ENCODE measurements around the gene NFIC.
"Not testable (repeated sequence)": the region's sequence is repeated elsewhere in the genome, so short reads cannot be mapped to it uniquely, and the experiment has no call there.

NFIC gene

DNA sequence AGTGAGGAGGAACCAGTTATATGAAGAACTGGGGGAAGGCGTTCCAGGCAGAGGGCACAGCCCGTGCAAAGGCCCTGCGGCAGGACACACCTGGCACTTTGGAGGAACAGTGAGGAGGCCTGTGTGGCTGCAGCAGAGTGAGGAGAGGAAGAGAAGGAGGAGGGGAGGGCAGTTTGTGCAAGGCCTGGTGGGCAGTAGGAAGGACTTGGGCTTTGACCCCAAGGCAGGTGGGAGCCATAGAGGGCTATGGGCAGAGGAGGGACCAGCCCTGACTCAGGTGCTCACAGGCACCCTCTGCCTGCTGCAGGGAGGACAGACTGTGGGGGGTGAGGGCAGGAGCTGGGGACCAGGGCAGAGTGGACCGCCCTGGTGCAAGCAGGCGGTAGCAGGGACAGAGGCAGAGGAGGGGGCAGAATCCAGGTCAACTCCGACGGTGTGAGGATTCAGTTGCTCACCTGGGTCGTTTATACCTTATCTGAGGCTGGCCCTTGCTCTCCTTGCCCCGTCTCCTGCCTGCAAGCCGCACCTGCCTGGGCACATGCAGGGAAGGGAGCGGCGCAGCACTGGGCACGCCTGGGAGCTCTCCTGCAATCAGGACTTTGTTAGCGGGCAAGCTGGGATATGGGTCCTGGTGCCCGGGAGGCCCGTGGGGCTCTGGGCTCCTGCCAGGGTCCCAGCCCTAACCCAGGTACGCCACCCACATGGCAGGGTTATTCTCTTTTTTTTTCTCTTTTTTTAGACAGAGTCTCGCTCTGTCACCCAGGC, 34.8 kb downstream of the NFIC start:
- no peak for DNase-seq

DNA sequence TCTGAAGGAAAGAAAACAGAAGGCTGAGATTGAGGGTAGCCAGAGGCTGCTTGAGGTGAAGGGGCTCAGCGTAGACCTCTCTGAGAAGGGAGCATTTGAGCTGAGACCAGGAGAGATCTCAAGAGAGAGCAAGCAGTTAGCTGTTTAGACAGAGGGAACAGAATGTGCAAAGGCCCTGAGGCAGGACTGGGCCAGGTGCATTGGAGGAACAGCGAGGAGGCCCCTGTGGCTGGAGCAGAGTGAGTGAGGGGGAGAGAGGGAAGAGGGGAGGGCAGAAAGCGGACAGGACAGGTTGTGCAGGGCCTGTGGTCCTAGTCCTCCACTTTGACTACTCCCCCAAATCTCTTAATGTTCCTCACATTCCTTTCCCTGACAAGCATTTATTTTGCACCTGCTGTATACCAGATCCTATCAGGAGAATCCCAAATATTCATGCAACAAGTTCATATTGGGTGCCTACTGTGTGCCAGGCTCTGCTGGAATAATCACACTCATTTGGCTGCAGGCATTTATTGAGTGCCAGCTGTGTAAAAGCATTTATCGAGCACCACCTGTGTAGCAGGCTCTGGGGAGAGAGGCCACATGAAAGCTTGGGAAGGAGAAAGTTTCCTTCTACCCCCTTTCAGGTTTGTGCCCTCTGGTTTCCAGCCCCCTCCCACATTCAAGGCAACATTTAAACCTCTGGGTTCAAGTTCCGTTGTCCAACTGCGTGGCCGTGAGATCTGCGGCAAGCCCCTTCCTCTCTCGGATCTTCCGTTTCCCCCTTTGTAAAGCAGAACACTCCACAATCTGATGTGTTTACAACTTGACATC, 36.5 kb downstream of the NFIC start:
- DNase-seq = no peak

DNA sequence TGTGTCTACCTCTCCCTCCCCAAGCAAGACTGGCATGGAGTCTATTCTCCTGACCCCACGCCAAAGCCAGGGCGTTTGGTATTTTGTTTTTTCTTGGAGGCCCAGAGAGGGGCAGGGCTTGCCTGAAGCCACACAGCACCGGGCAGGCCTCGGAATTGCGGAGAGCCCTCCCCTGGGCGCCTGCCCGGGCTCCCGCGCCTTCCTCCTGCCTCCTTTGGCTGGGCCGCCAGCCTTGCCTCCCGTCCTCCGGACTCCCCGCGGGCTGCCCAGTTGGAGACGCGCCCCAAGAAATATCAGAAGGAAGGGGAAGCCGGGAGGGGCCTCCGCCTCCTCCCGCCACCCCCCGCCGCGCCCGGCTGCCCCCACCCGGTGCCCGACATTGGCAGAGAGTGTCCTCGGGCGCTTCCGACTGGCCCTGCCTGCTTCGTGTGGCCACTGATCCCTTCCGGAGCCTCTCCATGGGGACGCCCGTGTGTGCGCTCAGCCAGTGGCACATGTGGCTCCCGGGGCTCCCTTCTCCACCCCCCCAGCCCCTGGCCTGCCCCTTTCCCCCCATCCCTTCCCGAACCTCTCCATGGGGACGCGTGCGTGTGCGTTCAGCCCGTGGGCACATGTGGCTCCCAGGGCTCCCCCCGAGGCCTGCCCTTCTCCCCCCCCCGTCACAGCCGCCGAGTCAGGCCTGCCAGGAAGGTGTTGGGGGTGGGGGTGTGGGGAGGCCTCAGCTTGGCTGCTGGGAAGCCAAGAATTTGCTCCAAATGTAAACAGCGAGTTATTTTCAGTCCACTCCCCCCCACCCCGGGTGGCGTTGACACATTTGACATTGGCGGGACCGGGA, 37.3 kb downstream of the NFIC start:
- DNase-seq = no peak

DNA sequence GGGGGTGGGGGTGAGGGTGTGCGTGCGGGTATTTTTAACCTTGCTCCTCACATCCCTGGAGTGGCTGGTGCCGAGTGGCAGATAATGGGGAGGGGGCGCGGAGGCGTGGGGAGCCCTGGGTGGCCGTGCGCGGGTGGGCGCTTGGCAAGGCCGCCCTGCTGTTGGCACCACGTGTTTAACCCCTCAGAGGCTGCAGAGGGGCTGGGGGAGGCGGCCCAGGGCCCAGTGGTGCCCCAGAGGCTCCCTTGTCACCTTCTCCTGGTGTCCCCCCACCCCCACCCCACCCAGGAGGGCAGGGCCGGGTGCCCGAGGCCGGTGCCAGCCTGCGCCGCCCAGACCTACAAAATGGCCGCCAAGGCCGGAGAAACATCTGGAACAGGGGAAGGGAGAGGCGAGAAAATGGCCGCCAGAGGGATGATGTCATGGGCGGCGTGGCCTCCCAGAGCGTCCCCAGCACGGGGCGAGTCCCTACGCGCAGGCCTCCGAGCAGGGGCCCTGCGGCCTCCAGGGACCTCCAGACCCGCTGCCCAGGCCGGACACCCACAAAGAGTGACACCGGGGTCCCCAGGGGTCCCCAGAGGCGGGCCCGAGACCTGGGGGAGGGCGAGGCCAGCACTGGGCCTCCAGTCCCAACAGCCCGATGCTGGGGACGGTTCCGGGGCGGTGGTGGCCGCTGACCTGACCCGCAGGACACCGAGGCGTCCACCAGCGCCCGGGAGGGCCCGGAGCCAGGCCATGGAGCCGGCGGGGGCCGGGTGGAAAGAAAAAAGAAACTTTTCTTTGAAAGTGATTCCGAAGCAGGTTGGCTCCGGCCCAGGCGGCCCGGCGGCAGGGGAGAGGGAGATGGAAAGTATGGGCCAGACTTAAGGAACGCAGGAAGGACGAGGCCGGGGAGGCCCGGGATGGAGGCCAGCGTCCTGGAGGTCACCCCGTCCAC, 38.2 kb downstream of the NFIC start:
- DNase-seq = no peak

DNA sequence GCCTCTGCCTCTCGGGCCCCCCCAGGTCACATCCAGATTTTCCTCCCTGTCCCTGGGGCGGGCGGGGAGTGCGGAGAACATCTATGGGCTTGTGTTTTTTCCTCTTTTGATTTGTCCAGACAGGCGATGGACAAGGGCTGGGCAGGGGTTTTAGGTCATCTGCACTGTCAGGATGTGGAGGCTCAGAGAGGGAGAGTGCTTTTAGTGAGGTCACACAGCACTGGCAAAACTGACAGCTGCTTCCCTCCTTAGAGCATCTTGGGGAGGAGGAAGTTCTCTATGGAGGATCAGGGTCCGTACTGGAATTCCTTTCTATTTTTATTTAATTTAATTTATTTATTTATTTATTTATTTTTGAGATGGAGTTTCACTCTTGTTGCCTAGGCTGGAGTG, 38.9 kb downstream of the NFIC start:
- DNase-seq = no peak

DNA sequence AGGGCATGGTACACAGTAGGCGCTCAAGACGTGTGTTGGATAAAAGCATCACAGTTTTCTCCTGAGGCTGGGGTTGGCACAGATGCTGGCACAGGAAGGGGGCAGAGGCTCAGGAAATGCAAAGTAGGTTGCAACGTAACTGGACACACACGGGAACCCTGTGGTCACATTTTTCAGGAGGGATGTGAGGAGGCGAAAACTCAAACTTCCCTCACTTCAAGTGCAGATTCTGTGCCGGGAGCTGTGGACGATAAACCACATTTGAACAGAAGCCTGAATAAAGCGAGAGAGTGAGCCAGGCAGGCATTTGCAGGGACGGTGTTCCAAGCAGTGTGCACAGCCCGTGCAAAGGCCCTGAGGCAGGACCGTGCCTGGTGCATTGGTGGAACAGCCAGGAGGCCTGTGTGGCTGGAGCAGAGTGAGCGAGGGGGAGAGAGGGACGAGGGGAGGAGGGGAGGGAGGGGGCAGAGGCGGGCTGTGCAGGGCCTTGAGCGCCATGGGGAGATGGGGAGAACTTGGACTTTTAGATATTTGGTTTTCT, 40.3 kb downstream of the NFIC start:
- no peak for DNase-seq

DNA sequence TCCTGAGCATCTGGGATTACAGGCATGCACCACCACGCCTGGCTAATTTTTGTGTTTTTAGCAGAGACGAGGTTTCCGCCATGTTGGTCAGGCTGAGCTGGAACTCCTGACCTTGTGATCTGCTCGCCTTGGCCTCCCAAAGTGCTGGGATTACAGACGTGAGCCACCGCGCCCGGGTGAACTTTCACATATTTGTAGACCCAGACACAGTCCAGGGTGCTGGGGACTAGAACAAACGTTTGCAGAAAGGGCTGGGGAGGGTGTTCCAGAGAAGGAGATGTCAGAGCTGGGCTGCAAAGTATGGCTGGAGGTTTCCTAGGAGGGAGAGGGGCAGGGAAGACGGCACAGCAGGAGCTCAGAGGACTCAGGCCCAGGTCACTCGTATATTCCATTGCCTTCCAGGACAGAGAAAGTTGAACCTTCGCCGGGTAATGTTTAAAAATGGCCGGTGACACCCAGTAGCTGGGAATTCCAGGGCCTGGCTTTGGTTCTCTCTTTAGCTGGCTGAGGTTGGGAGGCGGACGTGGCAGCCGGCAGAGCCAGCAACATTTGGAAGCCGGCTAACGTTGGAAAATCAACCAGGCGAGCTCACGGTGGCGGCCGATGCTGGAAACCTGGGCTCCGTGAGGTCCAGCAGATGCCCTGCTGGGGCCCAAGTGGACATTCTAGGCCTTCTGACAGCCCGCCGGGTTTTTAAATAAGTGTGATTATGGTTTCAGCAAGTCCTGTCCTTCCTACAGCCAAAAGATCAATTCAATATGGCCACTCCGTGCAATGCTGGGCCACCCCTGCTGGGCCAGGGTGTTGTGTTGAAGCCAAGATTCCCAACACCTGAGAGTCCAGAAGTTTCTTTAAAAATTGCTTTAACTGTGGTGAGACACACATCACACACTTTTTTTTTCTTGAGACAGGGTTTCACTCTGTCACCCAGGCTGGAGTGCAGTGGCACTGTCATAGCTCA, 41.5 kb downstream of the NFIC start:
- no peak for DNase-seq

DNA sequence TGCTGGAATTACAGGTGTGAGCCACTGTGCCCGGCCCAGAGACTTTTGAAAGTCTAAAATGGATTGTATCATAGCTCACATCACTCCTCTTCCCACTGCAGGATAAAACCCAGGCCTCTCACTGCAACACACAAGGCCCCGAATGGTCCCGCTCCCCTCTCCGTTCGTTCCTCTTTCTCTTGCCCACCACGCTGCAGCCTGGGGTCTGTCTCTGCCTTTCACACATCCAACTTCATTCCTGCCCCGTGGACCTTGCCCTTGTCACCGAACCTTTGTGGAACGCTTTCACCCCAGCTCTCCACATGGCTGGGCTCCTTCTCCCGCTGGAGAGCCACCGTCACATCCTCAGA, 42.6 kb downstream of the NFIC start:
- DNase-seq = no peak

DNA sequence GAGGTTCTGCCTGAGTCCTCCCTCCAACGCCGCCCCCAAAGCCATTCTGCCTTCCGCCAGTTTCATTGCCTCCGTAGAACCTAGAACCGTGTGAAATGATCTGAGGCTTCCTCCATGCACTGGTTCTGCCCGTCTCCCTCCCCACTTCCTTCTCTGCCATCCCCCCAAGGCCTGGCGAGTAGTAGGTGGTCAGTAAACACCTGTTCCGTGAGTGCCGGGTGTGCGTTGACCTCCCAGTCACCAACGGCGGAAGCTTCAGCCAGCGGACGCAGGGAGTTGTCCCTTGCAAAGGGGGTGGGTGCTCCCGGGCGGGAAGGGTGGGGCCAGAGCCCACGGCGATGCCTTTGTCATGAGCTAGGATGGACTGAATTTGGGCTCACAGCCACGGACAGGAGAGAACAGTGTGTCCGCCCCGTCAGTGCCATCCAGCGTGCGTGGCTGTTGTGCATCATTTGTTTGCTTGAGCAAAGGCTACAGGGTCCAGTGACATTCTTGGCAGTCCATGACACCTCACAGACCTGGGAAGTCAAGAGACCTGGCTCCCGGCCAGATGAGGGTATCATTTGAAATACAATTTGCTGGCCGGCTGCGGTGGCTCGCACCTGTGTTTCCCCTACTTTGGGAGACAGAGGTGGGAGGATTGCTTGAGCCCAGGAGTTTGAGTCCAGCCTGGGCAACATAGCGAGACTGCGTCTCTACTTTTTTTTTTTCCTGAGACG, 43.1 kb downstream of the NFIC start:
- DNase-seq = no peak

DNA sequence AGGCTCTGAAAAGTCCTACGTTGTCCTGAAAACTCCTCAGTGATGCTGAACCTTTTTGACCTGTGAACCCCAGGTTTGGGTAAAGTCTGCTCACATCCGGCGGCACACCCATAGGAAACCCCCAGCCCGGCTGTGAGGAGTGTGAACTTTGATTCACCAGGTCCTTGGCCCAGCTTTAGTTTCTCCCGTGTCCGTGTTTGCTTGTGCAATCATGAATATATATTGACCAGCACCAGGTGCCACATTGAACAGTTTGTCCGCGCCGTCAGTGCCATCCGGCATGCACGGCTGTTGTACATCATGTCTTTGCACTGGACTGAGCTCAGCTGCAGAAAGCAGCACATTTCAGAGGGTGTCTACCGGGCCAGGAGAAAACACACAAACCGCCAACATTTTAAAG, 45.3 kb downstream of the NFIC start:
- no peak for DNase-seq

DNA sequence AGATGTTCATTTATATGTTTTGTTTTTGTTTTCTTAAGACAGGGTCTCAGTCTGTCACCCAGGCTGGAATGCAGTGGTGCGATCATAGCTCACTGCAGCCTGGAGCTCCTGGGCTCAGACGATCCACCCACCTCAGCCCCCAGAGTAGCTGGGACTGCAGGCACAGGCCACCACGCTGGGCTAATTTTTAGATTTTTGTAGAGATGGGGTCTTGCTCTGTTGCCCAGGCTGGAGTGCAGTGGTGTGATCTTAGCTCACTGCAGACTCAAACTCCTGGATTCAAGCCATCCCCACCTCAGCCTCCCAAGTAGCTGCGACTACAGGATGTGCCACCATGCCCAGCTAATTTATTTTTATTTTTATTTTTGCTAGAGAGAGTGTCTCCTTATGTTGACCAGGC, 45.7 kb downstream of the NFIC start:
- DNase-seq = no peak

DNA sequence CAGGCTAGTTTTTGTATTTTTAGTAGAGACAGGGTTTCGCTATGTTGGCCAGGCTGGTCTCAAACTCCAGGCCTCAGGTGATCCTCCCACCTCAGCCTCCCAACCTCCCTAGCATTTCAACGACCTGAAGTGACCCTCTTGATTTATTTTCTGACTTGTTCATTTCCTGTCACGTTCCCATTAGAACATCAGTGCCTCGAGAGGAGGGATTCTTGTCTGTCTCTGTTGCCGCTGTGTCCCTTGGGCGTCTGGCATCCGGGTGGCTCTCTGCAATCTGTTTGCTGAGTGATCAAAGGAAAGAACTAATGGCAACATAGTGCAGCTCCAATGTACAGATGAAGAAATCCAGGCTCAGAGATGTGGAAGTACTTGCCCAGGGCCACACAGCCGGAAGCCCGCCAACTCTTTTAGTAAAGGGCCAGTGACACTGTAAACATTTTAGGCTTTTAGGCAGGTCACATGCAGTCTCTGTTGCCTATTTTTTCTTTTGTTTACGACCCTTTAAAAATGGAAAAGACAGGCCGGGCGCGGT, 47.5 kb downstream of the NFIC start:
- no peak for DNase-seq

DNA sequence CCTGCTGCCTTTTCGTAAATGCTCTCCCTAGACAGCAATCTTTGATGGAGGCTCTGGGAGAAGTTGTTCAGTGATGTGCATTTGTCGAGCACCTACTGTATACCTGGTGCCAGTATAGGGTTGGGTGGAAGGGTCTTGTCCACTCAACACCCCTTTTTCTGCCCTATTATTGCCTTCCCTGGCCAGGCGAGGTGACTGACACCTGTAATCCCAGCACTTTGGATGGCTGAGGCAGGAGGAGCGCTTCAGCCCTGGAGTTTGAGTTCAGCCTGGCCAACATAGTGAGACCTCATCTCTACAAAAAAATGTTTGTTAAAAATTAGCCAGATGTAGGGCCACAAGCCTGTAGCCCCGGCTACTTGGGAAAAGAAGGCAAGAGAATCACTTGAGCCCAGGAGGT, 49.3 kb downstream of the NFIC start:
- no peak for DNase-seq

DNA sequence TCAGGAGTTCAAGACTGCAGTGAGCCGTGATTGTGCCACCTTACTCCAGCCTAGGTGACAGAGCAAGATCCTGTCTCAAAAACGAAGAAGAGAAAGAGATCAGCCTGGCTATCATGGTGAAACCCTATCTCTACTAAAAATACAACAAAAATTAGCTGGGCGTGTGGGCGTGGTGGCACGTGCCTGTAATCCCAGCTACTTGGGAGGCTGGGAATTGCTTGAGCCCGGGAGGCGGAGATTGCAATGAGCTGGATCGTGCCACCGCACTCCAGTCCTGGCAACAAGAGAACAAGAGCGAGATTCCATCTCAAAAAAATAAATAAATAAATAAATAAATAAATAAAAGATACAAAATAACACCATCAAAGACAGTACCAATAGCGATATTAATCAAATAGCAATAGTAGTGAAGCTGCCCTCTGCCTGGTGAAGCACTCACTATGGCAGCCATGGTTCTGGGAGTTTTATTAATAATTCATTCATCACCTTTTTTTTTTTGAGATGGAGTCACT, 53.9 kb downstream of the NFIC start:
- no peak for DNase-seq

DNA sequence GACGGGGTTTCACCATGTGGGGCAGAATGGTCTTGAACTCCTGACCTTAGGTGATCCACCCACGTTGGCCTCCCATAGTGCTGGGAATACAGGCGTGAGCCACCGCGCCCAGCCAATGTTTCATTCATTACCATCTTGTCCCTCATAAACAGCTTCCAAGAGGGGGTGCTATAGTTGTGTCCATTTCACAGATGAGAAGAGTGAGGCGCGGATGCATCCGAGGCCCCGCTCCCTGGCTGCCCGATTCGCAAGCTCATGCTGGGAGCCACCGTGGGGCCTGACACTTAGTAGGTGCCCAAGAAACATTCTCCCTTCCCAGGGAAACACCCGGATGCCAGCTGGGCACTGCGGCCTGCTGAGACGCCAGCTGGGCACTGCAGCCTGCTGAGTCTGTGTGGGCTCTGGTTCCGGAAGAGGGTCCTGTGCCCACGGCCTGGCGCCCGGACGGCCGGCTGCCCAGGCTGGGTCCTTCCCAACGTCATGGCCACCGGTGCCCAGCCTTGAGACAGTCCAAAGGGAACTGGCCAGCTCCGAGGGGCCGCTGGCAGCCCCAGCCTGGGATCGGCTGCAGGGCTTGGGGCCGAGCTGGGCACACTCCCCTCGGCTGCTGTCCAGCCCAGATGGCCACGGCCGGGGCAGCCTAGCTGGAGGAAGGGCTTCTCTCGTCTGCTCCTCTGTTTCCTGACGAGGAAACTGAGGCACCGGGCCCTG, 54.7 kb downstream of the NFIC start:
- DNase-seq = no peak

DNA sequence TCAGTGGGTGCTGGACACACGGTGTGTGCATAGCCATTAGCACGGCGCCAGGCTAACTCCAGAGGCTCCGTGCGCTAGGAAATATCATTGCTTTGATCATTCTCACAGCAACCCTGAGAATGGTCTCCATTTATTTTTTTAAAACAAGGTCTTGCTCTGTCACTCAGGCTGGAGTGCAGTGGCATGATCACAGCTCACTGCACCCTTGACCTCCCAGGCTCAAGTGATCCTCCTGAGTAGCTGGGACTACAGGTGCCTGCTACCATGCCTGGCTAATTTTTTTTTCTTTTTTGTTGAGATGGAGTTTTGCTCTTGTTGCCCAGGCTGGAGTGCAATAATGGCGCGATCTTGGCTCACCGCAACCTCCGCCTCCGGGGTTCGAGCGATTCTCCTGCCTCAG, 55.3 kb downstream of the NFIC start:
- DNase-seq = not testable (repeated sequence)

DNA sequence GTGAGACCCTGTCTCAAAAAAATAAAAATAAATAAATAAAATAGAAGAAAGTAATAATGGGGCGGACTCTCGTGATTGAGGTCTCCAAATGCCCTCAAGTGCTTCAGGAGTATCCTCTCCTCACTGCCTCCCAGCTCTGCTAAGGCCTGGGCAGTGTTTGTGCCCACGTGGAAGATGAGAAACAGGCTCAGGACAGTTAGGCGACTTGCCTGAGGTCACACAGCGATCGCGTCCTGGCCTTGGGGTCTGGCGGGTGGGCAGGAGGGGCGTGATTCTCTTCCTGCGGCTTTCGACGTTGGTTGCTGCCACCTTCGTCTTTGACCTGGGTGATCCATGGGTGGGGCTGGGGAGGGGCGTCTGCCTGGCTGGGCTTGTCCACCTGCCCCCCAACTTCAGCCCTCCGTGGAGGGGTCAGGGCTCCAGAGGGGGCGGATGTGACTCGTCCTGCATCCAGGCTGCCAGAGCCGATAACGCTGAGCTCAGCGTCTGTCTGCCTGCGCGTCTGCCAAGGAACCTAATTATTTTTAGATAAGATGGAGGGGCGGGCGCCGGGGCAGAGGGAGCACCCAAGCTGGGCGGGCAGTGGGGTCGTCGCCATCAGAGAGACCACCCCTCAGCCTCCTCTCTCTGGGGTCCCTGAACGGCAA, 56.9 kb downstream of the NFIC start:
- DNase-seq = no peak

DNA sequence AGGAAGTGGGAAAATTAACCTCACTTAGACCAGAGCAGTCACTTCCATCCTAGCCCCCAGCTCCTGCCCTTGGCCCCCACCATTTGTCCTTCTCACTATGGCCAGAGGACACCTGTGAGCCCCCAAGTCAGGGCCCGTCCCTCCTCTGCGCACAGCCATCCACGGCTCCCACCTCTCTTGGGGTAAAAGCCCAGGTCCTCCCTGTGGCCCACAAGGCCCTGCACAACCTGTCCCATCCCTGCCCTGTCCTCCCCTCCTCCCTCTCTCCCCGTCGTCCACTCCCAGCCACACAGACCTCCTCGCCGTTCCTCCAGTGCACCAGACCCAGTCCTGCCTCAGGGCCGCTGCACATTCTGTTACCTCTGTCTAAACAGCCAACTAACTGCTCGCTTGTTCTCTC, 60.0 kb downstream of the NFIC start:
- DNase-seq = no peak

DNA sequence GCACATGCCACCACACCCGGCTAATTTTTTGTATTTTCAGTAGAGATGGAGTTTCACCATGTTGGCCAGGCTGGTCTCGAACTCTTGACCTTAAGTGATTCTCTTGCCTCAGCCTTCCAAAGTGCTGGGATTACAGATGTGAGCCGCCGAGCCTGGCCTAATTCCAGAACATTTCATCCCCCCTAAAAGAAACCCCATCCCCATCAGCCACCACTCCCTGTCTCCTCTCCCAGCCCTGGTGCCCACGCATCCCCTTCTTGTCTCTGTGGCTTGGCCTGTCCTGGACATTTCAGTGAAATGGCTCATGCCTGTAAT, 63.9 kb downstream of the NFIC start:
- DNase-seq = not testable (repeated sequence)

Data from GOT3 (cell line).